Ishikawa (cell line): ENCODE measurements around the gene RECK.

ENCODE experiments used
- CEBPB ChIP-seq: IDR thresholded peaks from 2 replicates; pipeline ENCODE4 v1.6.1; 2012
- CREB1 ChIP-seq: IDR thresholded peaks from 2 replicates; pipeline ENCODE4 v1.6.1; 2012; ENCODE audit warnings: low read depth
- EGR1 ChIP-seq: IDR thresholded peaks from 2 replicates; pipeline ENCODE4 v1.6.1; 2012
- EP300 ChIP-seq: IDR thresholded peaks from 2 replicates; pipeline ENCODE4 v1.6.1; 2012; ENCODE audit warnings: borderline replicate concordance
- FOXM1 ChIP-seq: IDR thresholded peaks from 2 replicates; pipeline ENCODE4 v1.6.1; 2012; ENCODE audit warnings: low read depth, borderline replicate concordance
- MAX ChIP-seq: IDR thresholded peaks from 2 replicates; pipeline ENCODE4 v1.6.1; 2012
- NFIC ChIP-seq: IDR thresholded peaks from 2 replicates; pipeline ENCODE4 v1.6.1; 2012
- RAD21 ChIP-seq: IDR thresholded peaks from 2 replicates; pipeline ENCODE4 v1.6.1; 2012; ENCODE audit warnings: low read depth
- REST ChIP-seq: IDR thresholded peaks from 2 replicates; pipeline ENCODE4 v1.6.1; 2012; ENCODE audit warnings: low read depth, mild to moderate bottlenecking
- TAF1 ChIP-seq: IDR thresholded peaks from 2 replicates; pipeline ENCODE4 v1.6.1; 2012; ENCODE audit warnings: low read depth, mild to moderate bottlenecking
- TCF12 ChIP-seq: IDR thresholded peaks from 2 replicates; pipeline ENCODE4 v1.6.1; 2012; ENCODE audit warnings: low read depth
- TEAD4 ChIP-seq: IDR thresholded peaks from 2 replicates; pipeline ENCODE4 v1.6.1; 2012
- USF1 ChIP-seq: IDR thresholded peaks from 2 replicates; pipeline ENCODE4 v1.6.1; 2012
- YY1 ChIP-seq: IDR thresholded peaks from 2 replicates; pipeline ENCODE4 v1.6.1; 2012; ENCODE audit warnings: low read depth
- ZBTB7A ChIP-seq: IDR thresholded peaks from 2 replicates; pipeline ENCODE4 v1.6.1; 2012; ENCODE audit warnings: low read depth

Gene RECK

GRCh38 chr9:36148311-36149051 lies 111.8 kb downstream of the RECK start:
- TF ChIP-seq TAF1 (no peak), TCF12 (no peak), NFIC (peak; percentile 65)

- no peak for TF ChIP-seq USF1
- no peak for TF ChIP-seq NFIC
- no peak for TF ChIP-seq YY1
- TF ChIP-seq EGR1, result no peak
- no peak for TF ChIP-seq TAF1
- TF ChIP-seq CEBPB, result no peak
- no peak for TF ChIP-seq TEAD4
- TF ChIP-seq EP300, result no peak
- no peak for TF ChIP-seq ZBTB7A
- no peak for TF ChIP-seq RAD21
- no peak for TF ChIP-seq TCF12
- TF ChIP-seq MAX, result no peak
- no peak for TF ChIP-seq REST
- TF ChIP-seq CREB1, result no peak
- TF ChIP-seq FOXM1, result no peak
These were observed 112.5 kb downstream of the RECK start for GRCh38 chr9:36149197-36149596.

- TF ChIP-seq NFIC (no peak), TCF12 (no peak), ZBTB7A (no peak)
These were observed 114.0 kb downstream of the RECK start for GRCh38 chr9:36150574-36151315.

GRCh38 chr9:36151316-36152210 lies 114.8 kb downstream of the RECK start:
- no peak for TF ChIP-seq EP300
- no peak for TF ChIP-seq CEBPB

- TF ChIP-seq EGR1 (no peak), REST (no peak)
These were observed 116.2 kb downstream of the RECK start for GRCh38 chr9:36152741-36153438.

- TF ChIP-seq ZBTB7A (no peak), MAX (no peak), YY1 (no peak), TCF12 (no peak), RAD21 (no peak), TEAD4 (no peak), REST (no peak), CREB1 (no peak), EGR1 (no peak), TAF1 (no peak)
These were observed 117.0 kb downstream of the RECK start for GRCh38 chr9:36153746-36154145.
